HCT116 (cell line): Measurements from ENCODE around the gene OSBPL8. TPM values are rescaled to one million over a fixed set of nuclear protein-coding genes. Genes with fewer than 3 reads are reported as not detected.

ENCODE experiments used
- ATAC-seq: fragments of 200-7000 bp; cut with Tn5 transposase; 2 replicates; pipeline ENCODE4 v1.9.1; 2020; ENCODE audit warnings: mild to moderate bottlenecking, moderate library complexity
- BruUV-seq: library from RNA; stranded (reverse); fragments of 400-500 nt; replicated peaks from 2 replicates; lab custom pipeline; 2021; lab: Mats Ljungman, UMichigan
- CTCF ChIA-PET: fragments of 300-600 bp; sonication (Branson Sonifier 250); formaldehyde crosslinking; loops from one replicate; lab custom pipeline; 2021; ENCODE audit warnings: antibody characterized with exemption; lab: Charles Lee
- POLR2A ChIA-PET: fragments of 300-600, 350-600 bp; sonication (Branson Sonifier 250); formaldehyde crosslinking; loops from one replicate; lab custom pipeline; 2021; ENCODE audit warnings: antibody characterized with exemption; lab: Charles Lee
- RAD21 ChIA-PET, 2 experiments: fragments of 300-600 bp; sonication (Branson Sonifier 250); formaldehyde crosslinking; loops; one replicate each; lab custom pipeline; 2023; ENCODE audit warnings: low total read pairs in 2 of 2; ENCODE audit not compliant: uncharacterized antibody in 2 of 2, unreplicated experiment in 2 of 2, low non-redundant PET in 1 of 2; lab: Charles Lee
- DNase-seq: peaks from one replicate; pipeline ENCODE4 v3.0.0-alpha.2; 2010; ENCODE audit warnings: low read depth, low spot score
- H2AFZ ChIP-seq: fragments of 200-600 bp; shearing (Covaris generic), sonication (generic); 2 replicates; pipeline ENCODE4 v1.6.1; 2017; ENCODE audit warnings: low read depth, mixed run types, mixed read lengths, antibody characterized with exemption, low read length; ENCODE audit not compliant: poor library complexity, severe bottlenecking
- H3K27ac ChIP-seq: 2 replicates; pipeline ENCODE4 v1.5.1; 2012; ENCODE audit warnings: low read depth, low read length
- H3K27me3 ChIP-seq: fragments of 200-600 bp; sonication (generic); 2 replicates; pipeline ENCODE4 v1.6.1; 2016; ENCODE audit warnings: mixed run types, low read length, mixed read lengths; ENCODE audit not compliant: insufficient read depth
- H3K36me3 ChIP-seq, 2 experiments: fragments of 200-500 bp in 1 of 2; fragments of 200-600 bp in 1 of 2; sonication (Bioruptor generic) in 1 of 2; sonication (generic) in 1 of 2; 2 replicates each; pipeline versions ENCODE4 v1.5.1 to v1.6.1; 2014 to 2016; ENCODE audit warnings: low read length in 2 of 2, inconsistent platforms in 1 of 2, mixed read lengths in 1 of 2, mixed run types in 1 of 2; ENCODE audit not compliant: insufficient read depth in 2 of 2, control insufficient read depth in 1 of 2
- H3K4me1 ChIP-seq, 2 experiments: fragments of 200-600 bp in 1 of 2; sonication (generic) in 1 of 2; 2 replicates each; pipeline versions ENCODE4 v1.5.1 to v1.6.1; 2012 to 2017; ENCODE audit warnings: low read length in 2 of 2, inconsistent platforms in 1 of 2, mild to moderate bottlenecking in 1 of 2, mixed read lengths in 1 of 2, mixed run types in 1 of 2, moderate library complexity in 1 of 2; ENCODE audit not compliant: insufficient read depth in 2 of 2, control insufficient read depth in 1 of 2
- H3K4me2 ChIP-seq: fragments of 200-600 bp; sonication (generic); 2 replicates; pipeline ENCODE4 v1.6.1; 2017; ENCODE audit warnings: mixed run types, low read length, mixed read lengths
- H3K4me3 ChIP-seq, 2 experiments: fragments of 200-600 bp in 1 of 2; sonication (generic) in 1 of 2; replicated peaks in 1 of 2; 2 replicates each; pipeline ENCODE4 v1.5.1; 2011 to 2016; ENCODE audit warnings: low read length in 2 of 2, control low read depth in 1 of 2, low read depth in 1 of 2, mild to moderate bottlenecking in 1 of 2, mixed read lengths in 1 of 2, mixed run types in 1 of 2
- H3K79me2 ChIP-seq: fragments of 200-600 bp; sonication (generic); 2 replicates; pipeline ENCODE4 v1.6.1; 2017; ENCODE audit warnings: mild to moderate bottlenecking, mixed run types, low read length, moderate library complexity, mixed read lengths; ENCODE audit not compliant: insufficient read depth
- H3K9ac ChIP-seq: fragments of 200-600 bp; sonication (generic); 2 replicates; pipeline ENCODE4 v1.6.1; 2016; ENCODE audit warnings: low read length, mixed read lengths
- H3K9me2 ChIP-seq: fragments of 200-600 bp; sonication (generic), shearing (Covaris generic); 2 replicates; pipeline ENCODE4 v1.6.1; 2017; ENCODE audit warnings: mixed run types, mild to moderate bottlenecking, moderate library complexity; ENCODE audit not compliant: insufficient read depth
- H3K9me3 ChIP-seq, 2 experiments: fragments of 200-500 bp in 1 of 2; fragments of 200-600 bp in 1 of 2; sonication (Bioruptor generic) in 1 of 2; sonication (generic) in 1 of 2; 2 replicates each; pipeline ENCODE4 v1.6.1; 2014 to 2017; ENCODE audit warnings: low read length in 2 of 2, mixed read lengths in 2 of 2, inconsistent platforms in 1 of 2, low read depth in 1 of 2, mild to moderate bottlenecking in 1 of 2, mixed run types in 1 of 2, moderate library complexity in 1 of 2; ENCODE audit not compliant: control insufficient read depth in 1 of 2, insufficient read depth in 1 of 2
- H4K20me1 ChIP-seq: fragments of 200-600 bp; sonication (generic), shearing (Covaris generic); 2 replicates; pipeline ENCODE4 v1.6.1; 2017; ENCODE audit warnings: mixed run types, mild to moderate bottlenecking, moderate library complexity; ENCODE audit not compliant: insufficient read depth
- CBX3 ChIP-seq: IDR thresholded peaks from 2 replicates; pipeline ENCODE4 v1.6.1; 2012; ENCODE audit warnings: low read depth
- JUND ChIP-seq: IDR thresholded peaks from 2 replicates; pipeline ENCODE4 v1.6.1; 2012
- ZBTB33 ChIP-seq: IDR thresholded peaks from 2 replicates; pipeline ENCODE4 v1.6.1; 2011; ENCODE audit warnings: mild to moderate bottlenecking, low read length, moderate library complexity; ENCODE audit not compliant: insufficient replicate concordance; ENCODE audit errors: extremely low read depth
- intact Hi-C: fragments of 100-400 bp; cut with micrococcal nuclease; formaldehyde crosslinking; loops from 2 replicates; pipeline ENCODE4 v1.10.0; 2022
- total RNA-seq: library from RNA; stranded (reverse); gene quantifications from one replicate; pipeline ENCODE4 v1.2.1, GENCODE V29; 2021; ENCODE audit not compliant: unreplicated experiment

Gene OSBPL8
- total RNA-seq, 1 experiment from 2014 or later: 115 TPM

- no peak for TF ChIP-seq ZBTB33
- TF ChIP-seq, all 23 proteins: peak for 11
Observed at GRCh38 chr12:76455582-76456345, 103.8 kb downstream of the OSBPL8 start (continued).

- Histone ChIP-seq H3K36me3 (no peaks in the 10 kb centered on the region), H3K4me2 (peak overlapping the region; percentile 65), H3K9ac (peak overlapping the region; percentile 19; the same call in 1 of the 2 replicates), H3K27ac (peak overlapping the region; percentile 63), H3K9me2 (no peaks in the 10 kb centered on the region), H3K9me3 (no peaks in the 10 kb centered on the region), H3K4me3 (peak overlapping the region in 1 of 2 experiments; percentile 30; a peak in 2 of 4 replicates), H3K79me2 (peaks cover 37% of the 10 kb centered on the region), H3K4me1 (peaks cover 44 to 69% of the 10 kb centered on the region in 2 experiments), H2AFZ (no peak overlapping the region), H4K20me1 (no peaks in the 10 kb centered on the region), H3K27me3 (no peaks in the 10 kb centered on the region)
- CTCF ChIA-PET: no interaction called here
- POLR2A ChIA-PET: no interaction called here
- intact Hi-C loops: loop anchor here (5.0 to 10.0 kb wide), 3 partner anchors 417 to 814 kb away; partner anchors contain the start of gene PHLDA1
- RAD21 ChIA-PET: no interaction called here
- no TSS peak for BruUV-seq
- TF ChIP-seq CBX3: 0 out of 2 replicates have a peak, but pooled peaks have one; percentile 49
- TF ChIP-seq JUND: no peak
- ATAC-seq (no peak), DNase-seq (no peak)
Observed at GRCh38 chr12:76451528-76451927, 108.0 kb downstream of the OSBPL8 start.
